Glutamatergic neuron (in vitro differentiated cells): Measurements from ENCODE around the gene NFASC. TPM values are rescaled to one million over a fixed set of nuclear protein-coding genes. Genes with fewer than 3 reads are reported as not detected.

Source experiments
- DNase-seq: peaks from one replicate; pipeline ENCODE4 v3.0.0; 2022
- H3K27ac Mint-ChIP-seq: one replicate; pipeline ENCODE4 v1.8.0; 2020; ENCODE audit warnings: mild to moderate bottlenecking, mixed read lengths, inconsistent platforms; ENCODE audit not compliant: unreplicated experiment
- H3K27me3 Mint-ChIP-seq: one replicate; pipeline ENCODE4 v1.8.0; 2020; ENCODE audit warnings: mild to moderate bottlenecking, moderate library complexity, mixed read lengths, inconsistent platforms; ENCODE audit not compliant: unreplicated experiment
- H3K36me3 Mint-ChIP-seq: one replicate; pipeline ENCODE4 v1.8.0; 2020; ENCODE audit warnings: mild to moderate bottlenecking, mixed read lengths, inconsistent platforms; ENCODE audit not compliant: unreplicated experiment
- H3K4me1 Mint-ChIP-seq: one replicate; pipeline ENCODE4 v1.8.0; 2020; ENCODE audit warnings: mild to moderate bottlenecking, low read depth, mixed read lengths, inconsistent platforms; ENCODE audit not compliant: unreplicated experiment
- H3K4me3 Mint-ChIP-seq: one replicate; pipeline ENCODE4 v1.8.0; 2020; ENCODE audit warnings: mild to moderate bottlenecking, mixed read lengths, inconsistent platforms; ENCODE audit not compliant: unreplicated experiment
- H3K9me3 Mint-ChIP-seq: one replicate; pipeline ENCODE4 v1.8.0; 2020; ENCODE audit warnings: mild to moderate bottlenecking, moderate library complexity, mixed read lengths, inconsistent platforms; ENCODE audit not compliant: unreplicated experiment
- CTCF ChIP-seq: fragments of 200-600 bp; sonication (generic); IDR thresholded peaks from one replicate; pipeline ENCODE4 v1.5.0; 2021; ENCODE audit not compliant: partially characterized antibody, unreplicated experiment
- total RNA-seq: library from RNA; stranded (reverse); fragmentation: NEBNext Ultra II Directional; extraction: Animal tissue kit (Norgen Biotek cat#: 25700); gene quantifications from one replicate; pipeline ENCODE4 v1.2.1, GENCODE V29; 2021; ENCODE audit not compliant: unreplicated experiment

NFASC gene
- total RNA-seq, 1 donor from 2014 or later, result 301 TPM

GRCh38 chr1:204925701-204926100 lies 55.0 kb downstream of the NFASC start:
- Mint-ChIP-seq H3K27me3 (peaks cover 9% of the 10 kb centered on the region), H3K4me3 (peak overlapping the region; percentile 18), H3K4me1 (peaks cover 49% of the 10 kb centered on the region), H3K27ac (peak overlapping the region; percentile 63), H3K9me3 (peaks cover 11% of the 10 kb centered on the region), H3K36me3 (no peaks in the 10 kb centered on the region)
- no peak for TF ChIP-seq CTCF
- peak; percentile 61 for DNase-seq

- Mint-ChIP-seq H3K27me3 (peaks cover 9% of the 10 kb centered on the region), H3K4me3 (peak overlapping the region; percentile 6), H3K27ac (no peak overlapping the region), H3K36me3 (no peaks in the 10 kb centered on the region), H3K9me3 (peaks cover 8% of the 10 kb centered on the region), H3K4me1 (peaks cover 33% of the 10 kb centered on the region)
- DNase-seq, result no peak
- no peak for TF ChIP-seq CTCF
These were observed 57.3 kb downstream of the NFASC start for GRCh38 chr1:204927673-204928641.

GRCh38 chr1:204928671-204929486 lies 58.2 kb downstream of the NFASC start:
- peaks cover 7% of the 10 kb centered on the region for H3K27me3 Mint-ChIP-seq
- no peak for TF ChIP-seq CTCF
- H3K36me3 Mint-ChIP-seq, result no peaks in the 10 kb centered on the region
- peaks cover 26% of the 10 kb centered on the region for H3K4me1 Mint-ChIP-seq
- H3K4me3 Mint-ChIP-seq, result peak overlapping the region; percentile 39
- peaks cover 8% of the 10 kb centered on the region for H3K9me3 Mint-ChIP-seq
- peak; percentile 28 for DNase-seq
- H3K27ac Mint-ChIP-seq, result no peak overlapping the region

GRCh38 chr1:204929487-204930154 lies 59.0 kb downstream of the NFASC start:
- Mint-ChIP-seq H3K27ac (no peak overlapping the region), H3K36me3 (no peaks in the 10 kb centered on the region), H3K9me3 (peaks cover 8% of the 10 kb centered on the region), H3K4me3 (peak overlapping the region; percentile 39), H3K27me3 (peaks cover 7% of the 10 kb centered on the region), H3K4me1 (peaks cover 19% of the 10 kb centered on the region)
- no peak for DNase-seq
- TF ChIP-seq CTCF, result no peak
